GM12874 (cell line): ENCODE measurements around the gene QSOX1.

Source experiments
- CTCF ChIP-seq: IDR thresholded peaks from 2 replicates; pipeline ENCODE4 v1.5.1; 2011; ENCODE audit warnings: low read depth, mild to moderate bottlenecking, control low read depth, low read length, moderate library complexity; ENCODE audit not compliant: insufficient read depth

QSOX1 gene

DNA sequence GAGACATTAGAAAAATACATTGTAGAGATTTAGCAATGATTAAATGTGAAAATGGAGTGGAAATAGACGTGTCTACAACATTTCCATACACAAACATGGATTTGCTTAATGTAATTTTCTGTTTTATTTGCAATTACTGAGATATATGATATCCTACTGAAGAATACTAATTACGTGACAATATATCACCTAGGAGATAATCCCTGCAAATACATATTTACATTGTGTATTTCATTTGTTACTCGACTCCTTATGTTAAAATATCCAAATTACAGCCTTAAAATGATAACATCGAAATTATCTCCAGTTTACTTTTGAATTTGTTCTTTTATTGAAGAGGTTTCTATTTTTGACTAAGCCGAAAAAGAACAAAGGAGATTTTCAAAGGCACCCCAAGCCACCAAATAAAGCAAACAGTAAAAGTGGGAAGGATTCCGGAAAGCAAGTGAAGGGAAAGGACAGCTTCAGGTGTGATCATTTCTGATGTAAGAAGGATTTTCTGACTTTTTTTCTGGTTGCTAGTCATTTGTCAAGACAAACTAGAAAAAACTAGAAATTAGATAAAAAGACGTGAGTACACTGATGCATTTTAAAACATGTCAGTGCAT lies 83.3 kb downstream of the QSOX1 start:
- TF ChIP-seq CTCF = no peak

- no peak for TF ChIP-seq CTCF
These were observed 84.0 kb downstream of the QSOX1 start for GRCh38 chr1:180238675-180239074.

- TF ChIP-seq CTCF = no peak
These were observed 84.8 kb downstream of the QSOX1 start for GRCh38 chr1:180239145-180240096.

DNA sequence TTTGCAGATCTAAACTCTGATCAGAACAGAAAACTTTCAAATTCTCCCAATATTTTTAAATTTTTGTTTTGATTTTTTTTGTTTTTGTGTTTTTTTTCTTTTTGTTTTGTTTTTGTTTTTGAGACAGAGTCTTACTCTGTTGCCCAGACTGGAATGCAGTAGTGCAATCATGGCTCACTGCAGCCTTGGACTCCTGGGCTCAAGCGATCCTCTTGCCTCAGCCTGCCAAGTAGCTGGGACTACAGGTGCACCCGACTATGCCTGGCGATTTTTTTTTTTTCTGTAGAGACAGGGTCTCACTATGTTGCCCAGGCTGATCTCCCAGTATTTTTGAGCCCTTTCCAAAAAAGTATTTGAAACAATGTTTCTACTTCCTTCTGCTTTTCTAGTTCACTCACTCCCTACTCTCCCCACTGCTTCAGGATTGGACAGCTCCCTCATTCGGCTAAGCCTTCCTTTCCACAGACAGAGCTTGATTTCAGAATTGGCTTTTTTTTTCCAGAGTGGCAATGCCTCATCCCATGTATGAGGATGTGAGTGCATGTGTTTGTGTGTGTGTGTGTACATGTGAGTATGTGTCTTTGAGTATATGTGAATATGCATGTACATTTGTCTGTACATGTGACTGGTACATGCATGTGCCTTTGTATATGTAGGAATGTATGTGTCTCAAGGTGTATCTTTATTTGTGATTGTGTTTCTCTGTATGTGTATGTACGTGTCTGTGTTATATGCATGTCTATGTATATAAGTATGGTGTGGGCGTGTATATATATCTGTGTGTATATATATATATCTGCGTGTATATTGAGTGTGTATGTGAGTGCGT lies 87.3 kb downstream of the QSOX1 start:
- no peak for TF ChIP-seq CTCF

DNA sequence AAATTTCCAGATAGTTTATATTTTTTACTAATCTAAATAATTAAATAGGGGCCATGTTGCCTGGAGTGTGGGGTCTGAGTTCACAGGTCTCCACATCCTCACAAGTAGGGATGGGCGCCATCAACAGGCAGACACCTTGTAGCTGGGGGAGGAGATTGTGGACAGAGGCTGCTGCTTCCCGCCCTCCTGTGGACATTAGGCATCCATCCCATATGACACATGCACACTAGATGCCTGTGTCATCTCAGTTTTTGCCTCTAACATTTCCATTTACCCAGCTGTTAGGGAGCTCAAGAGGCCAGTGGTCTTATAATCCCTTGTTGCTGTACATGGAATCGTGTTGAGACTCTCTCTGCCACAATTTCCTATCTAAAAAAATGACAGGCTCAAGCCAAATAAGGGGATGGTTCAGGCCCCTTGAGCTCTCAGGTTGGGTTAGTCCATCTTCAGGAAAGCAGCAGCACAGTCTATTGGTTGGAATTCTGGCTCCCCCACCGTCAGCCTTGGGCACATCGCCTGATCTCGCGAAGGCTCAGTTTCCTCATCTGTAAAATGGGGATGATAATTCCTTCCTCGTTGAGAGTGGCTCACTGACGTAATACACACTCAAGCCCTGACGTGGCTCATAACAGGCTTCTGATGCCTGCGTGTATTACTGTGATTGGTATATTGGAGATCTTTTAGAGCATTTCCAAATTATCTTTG lies 89.0 kb downstream of the QSOX1 start:
- no peak for TF ChIP-seq CTCF

- no peak for TF ChIP-seq CTCF
These were observed 90.2 kb downstream of the QSOX1 start for GRCh38 chr1:180244840-180245239.
